HG02642 (cell line): ENCODE results near the gene DPP10.
"Not testable (repeated sequence)": the region's sequence is repeated elsewhere in the genome, so short reads cannot be mapped to it uniquely, and the experiment has no call there.

ENCODE experiments used
- ATAC-seq: cut with Tn5 transposase; IDR thresholded peaks from one replicate; pipeline ENCODE4 v1.9.1; 2021; ENCODE audit warnings: mild to moderate bottlenecking; ENCODE audit not compliant: unreplicated experiment, poor library complexity

Gene DPP10

GRCh38 chr2:114926303-114926702 is 483.9 kb downstream of the DPP10 start:
- ATAC-seq: no peak

- ATAC-seq: no peak
These were observed 486.8 kb downstream of the DPP10 start for GRCh38 chr2:114929225-114929624.

- ATAC-seq: no peak
These were observed 491.3 kb downstream of the DPP10 start for GRCh38 chr2:114933671-114934241.

GRCh38 chr2:114935031-114935430 is 492.6 kb downstream of the DPP10 start:
- no peak for ATAC-seq

GRCh38 chr2:114937366-114937930 is 495.0 kb downstream of the DPP10 start:
- no peak for ATAC-seq

GRCh38 chr2:114940785-114941458 is 498.5 kb downstream of the DPP10 start:
- no peak for ATAC-seq

- no peak for ATAC-seq
These were observed 506.9 kb downstream of the DPP10 start for GRCh38 chr2:114949228-114949804.

GRCh38 chr2:114960389-114960788 is 517.9 kb downstream of the DPP10 start:
- ATAC-seq: no peak

- ATAC-seq: no peak
These were observed 520.1 kb downstream of the DPP10 start for GRCh38 chr2:114962532-114962931.

- ATAC-seq: no peak
These were observed 526.4 kb downstream of the DPP10 start for GRCh38 chr2:114968748-114969400.

GRCh38 chr2:115004321-115004720 is 561.9 kb downstream of the DPP10 start:
- not testable (repeated sequence) for ATAC-seq

GRCh38 chr2:115011721-115012120 is 569.3 kb downstream of the DPP10 start:
- ATAC-seq: no peak

GRCh38 chr2:115022013-115022412 is 579.6 kb downstream of the DPP10 start:
- ATAC-seq: not testable (repeated sequence)

- no peak for ATAC-seq
These were observed 592.4 kb downstream of the DPP10 start for GRCh38 chr2:115034801-115035200.

- no peak for ATAC-seq
These were observed 594.4 kb downstream of the DPP10 start for GRCh38 chr2:115036818-115037217.

- ATAC-seq: no peak
These were observed 615.0 kb downstream of the DPP10 start for GRCh38 chr2:115057473-115057872.

GRCh38 chr2:115070002-115070401 is 627.6 kb downstream of the DPP10 start:
- no peak for ATAC-seq

- ATAC-seq: no peak
These were observed 629.1 kb downstream of the DPP10 start for GRCh38 chr2:115071534-115071933.

- ATAC-seq: no peak
These were observed 633.4 kb downstream of the DPP10 start for GRCh38 chr2:115075800-115076199.

- no peak for ATAC-seq
These were observed 635.2 kb downstream of the DPP10 start for GRCh38 chr2:115077626-115078025.

GRCh38 chr2:115083225-115083624 is 640.8 kb downstream of the DPP10 start:
- no peak for ATAC-seq
